Measurements from ENCODE around the gene GATM. TPM values are rescaled to one million over a fixed set of nuclear protein-coding genes. Genes with fewer than 3 reads are reported as not detected.

GATM gene
- total RNA-seq, 1 experiment from 2014 or later, result 10.7 TPM

DNA sequence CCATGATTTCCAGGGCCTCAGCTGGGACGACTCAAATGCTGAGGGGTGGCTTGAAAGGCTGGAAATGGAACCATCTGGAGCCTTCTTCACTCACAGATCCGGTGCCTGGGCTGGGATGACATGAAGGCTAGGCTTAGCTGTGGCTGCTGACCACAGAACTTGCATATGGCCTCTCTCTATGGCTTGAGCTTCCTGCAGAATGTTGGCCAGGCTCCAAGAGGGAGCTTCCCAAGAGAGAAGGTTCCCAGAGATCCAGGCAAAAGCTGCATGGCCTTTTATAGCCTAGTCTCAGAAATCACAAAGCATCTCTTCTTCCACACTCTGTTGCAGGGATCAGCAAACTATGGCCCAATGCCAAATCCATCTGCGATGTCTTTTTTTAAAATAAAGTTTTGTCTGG, 44.8 kb downstream of the GATM start:
- Histone ChIP-seq H3K9ac (ENCODE audit: extremely low read depth, insufficient read length, low read length) (no peak overlapping the region), H3K4me1 (ENCODE audit: insufficient read depth, low read length) (no peaks in the 10 kb centered on the region; the same call in 1 of the 2 replicates), H3K79me2 (ENCODE audit: insufficient read depth, low read length) (no peaks in the 10 kb centered on the region), H4K20me1 (ENCODE audit: control insufficient read depth, insufficient read depth, insufficient read length) (no peaks in the 10 kb centered on the region), H3K27me3 (ENCODE audit: insufficient read depth, low read length) (no peaks in the 10 kb centered on the region), H3K14ac (ENCODE audit: insufficient read depth, low read length) (no peak overlapping the region), H3K23me2 (ENCODE audit: insufficient read length, low read depth, low read length, poor library complexity, severe bottlenecking) (no peaks in the 10 kb centered on the region), H3K27ac (ENCODE audit: insufficient read length, low read depth, low read length) (no peak overlapping the region), H2BK12ac (ENCODE audit: insufficient read length, low read depth, low read length) (no peak overlapping the region), H3K4ac (ENCODE audit: low read depth, low read length) (no peak overlapping the region), H2BK120ac (ENCODE audit: low read depth, low read length, poor library complexity, severe bottlenecking) (no peak overlapping the region), H3T11ph (ENCODE audit: low read length) (no peak overlapping the region), H4K8ac (replicated peaks; ENCODE audit: insufficient read length, low read depth, low read length) (no peak overlapping the region), H2BK20ac (ENCODE audit: low read depth, low read length, poor library complexity, severe bottlenecking) (no peak overlapping the region), H2BK15ac (ENCODE audit: low read depth, low read length) (no peak overlapping the region), H3K18ac (ENCODE audit: insufficient read length, low read depth, low read length) (no peak overlapping the region), H2AFZ (ENCODE audit: low read length) (no peak overlapping the region), H3K79me1 (ENCODE audit: insufficient read depth, low read depth, low read length, poor library complexity, severe bottlenecking) (no peaks in the 10 kb centered on the region), H3K56ac (ENCODE audit: insufficient read length, low read depth, low read length) (no peak overlapping the region), H2BK5ac (ENCODE audit: insufficient read length, low read length) (no peak overlapping the region), H3K23ac (ENCODE audit: insufficient read length, low read depth, low read length) (no peak overlapping the region), H4K91ac (ENCODE audit: insufficient read length, low read depth, low read length) (no peak overlapping the region), H3K4me2 (ENCODE audit: insufficient read depth, insufficient read length, low read length) (no peak overlapping the region), H2AK5ac (ENCODE audit: insufficient read length, low read length) (no peak overlapping the region), H3K9me3 (ENCODE audit: control insufficient read depth, low read depth, low read length) (no peaks in the 10 kb centered on the region), H4K5ac (ENCODE audit: insufficient read length, low read depth, low read length) (no peak overlapping the region)
- H3K4me3 Mint-ChIP-seq, result no peak overlapping the region
- no peak overlapping the region for H3K27ac Mint-ChIP-seq
- H3K36me3 Mint-ChIP-seq (ENCODE audit: insufficient read depth in 1 of 3, low read depth in 3 of 3), result no peaks in the 10 kb centered on the region
- TF ChIP-seq, protein P1, sequence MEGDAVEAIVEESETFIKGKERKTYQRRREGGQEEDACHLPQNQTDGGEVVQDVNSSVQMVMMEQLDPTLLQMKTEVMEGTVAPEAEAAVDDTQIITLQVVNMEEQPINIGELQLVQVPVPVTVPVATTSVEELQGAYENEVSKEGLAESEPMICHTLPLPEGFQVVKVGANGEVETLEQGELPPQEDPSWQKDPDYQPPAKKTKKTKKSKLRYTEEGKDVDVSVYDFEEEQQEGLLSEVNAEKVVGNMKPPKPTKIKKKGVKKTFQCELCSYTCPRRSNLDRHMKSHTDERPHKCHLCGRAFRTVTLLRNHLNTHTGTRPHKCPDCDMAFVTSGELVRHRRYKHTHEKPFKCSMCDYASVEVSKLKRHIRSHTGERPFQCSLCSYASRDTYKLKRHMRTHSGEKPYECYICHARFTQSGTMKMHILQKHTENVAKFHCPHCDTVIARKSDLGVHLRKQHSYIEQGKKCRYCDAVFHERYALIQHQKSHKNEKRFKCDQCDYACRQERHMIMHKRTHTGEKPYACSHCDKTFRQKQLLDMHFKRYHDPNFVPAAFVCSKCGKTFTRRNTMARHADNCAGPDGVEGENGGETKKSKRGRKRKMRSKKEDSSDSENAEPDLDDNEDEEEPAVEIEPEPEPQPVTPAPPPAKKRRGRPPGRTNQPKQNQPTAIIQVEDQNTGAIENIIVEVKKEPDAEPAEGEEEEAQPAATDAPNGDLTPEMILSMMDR (conservative IDR thresholded peaks at IDR 0.05), result no peak
- no peaks in the 10 kb centered on the region for H3K9me3 Mint-ChIP-seq
- H3K4me1 Mint-ChIP-seq, result peaks cover 4 to 5% of the 10 kb centered on the region in 2 experiments
- no CpG with 5 or more reads among the region's 3 CpGs for WGBS (ENCODE audit: extremely low coverage, insufficient read length, low lambda C conversion rate)
- peaks cover 3% of the 10 kb centered on the region; the same call in 1 of the 2 replicates for H3K27me3 Mint-ChIP-seq (ENCODE audit: low read depth)
- DNase-seq, result no peak

Measured in H9 (cell line).